ENCODE data around the gene ABCD1. TPM values are rescaled to one million over a fixed set of nuclear protein-coding genes. Genes with fewer than 3 reads are reported as not detected.

Gene ABCD1
- total and polyA plus RNA-seq, 12 donors, result 9.3 to 24.2 (median 14.4) TPM

DNA sequence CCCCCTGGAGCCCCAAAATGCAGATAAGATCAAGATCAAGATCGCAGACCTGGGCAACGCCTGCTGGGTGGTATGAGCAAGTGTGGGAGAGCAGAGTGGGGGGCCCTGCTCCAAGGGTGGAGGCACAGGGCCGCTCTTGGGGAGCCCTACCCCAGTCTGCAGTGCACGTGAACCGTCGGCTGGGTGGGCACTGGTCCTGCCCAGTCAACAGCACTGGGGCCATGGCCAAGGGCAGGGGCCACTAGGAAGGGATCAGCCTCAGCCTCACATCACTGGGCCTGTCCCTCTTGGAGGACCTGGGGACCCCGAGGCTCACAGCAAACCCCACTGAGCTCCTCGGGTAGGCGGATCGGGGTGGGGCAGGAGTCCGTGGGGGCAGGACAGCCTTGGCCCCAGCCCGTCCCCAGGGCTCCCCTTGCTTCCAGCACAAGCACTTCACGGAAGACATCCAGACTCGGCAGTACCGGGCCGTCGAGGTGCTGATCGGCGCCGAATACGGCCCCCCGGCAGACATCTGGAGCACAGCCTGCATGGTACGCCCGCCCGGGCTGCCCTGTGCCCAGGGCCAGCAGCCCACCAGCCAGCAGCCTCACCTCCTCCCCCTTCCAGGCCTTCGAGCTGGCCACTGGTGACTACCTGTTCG lies 59.8 kb downstream of the ABCD1 start:
- DNase-seq (no peak), ATAC-seq (no peak)
- Histone ChIP-seq H3K4me1 (peaks cover 0 to 31% (median 6%) of the 10 kb centered on the region in 9 donors), H3K27me3 (peaks cover 0 to 24% (median 0%) of the 10 kb centered on the region in 7 donors), H3K9me3 (no peaks in the 10 kb centered on the region), H3K4me3 (no peak overlapping the region), H3K36me3 (peaks cover 0 to 56% (median 0%) of the 10 kb centered on the region in 9 donors), H3K27ac (no peak overlapping the region)
- 91 to 93% methylated on average over 23 to 27 of the region's 27 CpGs for WGBS, 2 donors
- intact Hi-C loops (cut with DNase I), result no loop called here
- TF ChIP-seq, protein P1, sequence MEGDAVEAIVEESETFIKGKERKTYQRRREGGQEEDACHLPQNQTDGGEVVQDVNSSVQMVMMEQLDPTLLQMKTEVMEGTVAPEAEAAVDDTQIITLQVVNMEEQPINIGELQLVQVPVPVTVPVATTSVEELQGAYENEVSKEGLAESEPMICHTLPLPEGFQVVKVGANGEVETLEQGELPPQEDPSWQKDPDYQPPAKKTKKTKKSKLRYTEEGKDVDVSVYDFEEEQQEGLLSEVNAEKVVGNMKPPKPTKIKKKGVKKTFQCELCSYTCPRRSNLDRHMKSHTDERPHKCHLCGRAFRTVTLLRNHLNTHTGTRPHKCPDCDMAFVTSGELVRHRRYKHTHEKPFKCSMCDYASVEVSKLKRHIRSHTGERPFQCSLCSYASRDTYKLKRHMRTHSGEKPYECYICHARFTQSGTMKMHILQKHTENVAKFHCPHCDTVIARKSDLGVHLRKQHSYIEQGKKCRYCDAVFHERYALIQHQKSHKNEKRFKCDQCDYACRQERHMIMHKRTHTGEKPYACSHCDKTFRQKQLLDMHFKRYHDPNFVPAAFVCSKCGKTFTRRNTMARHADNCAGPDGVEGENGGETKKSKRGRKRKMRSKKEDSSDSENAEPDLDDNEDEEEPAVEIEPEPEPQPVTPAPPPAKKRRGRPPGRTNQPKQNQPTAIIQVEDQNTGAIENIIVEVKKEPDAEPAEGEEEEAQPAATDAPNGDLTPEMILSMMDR (IDR thresholded peaks at IDR 0.05), result no peak

DNA sequence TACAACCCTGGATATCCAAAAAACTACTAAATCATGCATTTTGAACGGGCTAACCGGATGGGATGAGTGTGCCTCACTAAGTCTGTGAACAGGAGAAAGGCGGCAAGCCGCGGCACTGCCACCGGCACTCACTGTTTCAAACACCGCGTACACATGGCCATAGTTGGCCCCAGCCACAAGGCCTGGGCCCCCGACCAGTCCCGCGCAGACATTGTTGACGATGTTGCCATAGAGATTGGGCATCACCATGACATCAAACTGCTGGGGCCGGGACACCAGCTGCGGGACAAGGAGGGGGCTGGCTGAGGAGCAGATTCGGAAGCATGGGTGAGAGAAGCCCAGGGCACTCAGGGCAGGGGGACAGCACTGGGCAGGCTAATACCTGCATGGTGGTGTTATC lies 62.0 kb downstream of the ABCD1 start:
- WGBS, 2 donors, result 80 to 82% methylated on average over 6 to 15 of the region's 15 CpGs
- Histone ChIP-seq H3K4me3 (no peak overlapping the region), H3K27ac (no peak overlapping the region), H3K36me3 (peaks cover 0 to 68% (median 0%) of the 10 kb centered on the region in 9 donors), H3K4me1 (peaks cover 0 to 17% (median 3%) of the 10 kb centered on the region in 9 donors), H3K27me3 (peaks cover 0 to 11% (median 0%) of the 10 kb centered on the region in 7 donors), H3K9me3 (no peaks in the 10 kb centered on the region)
- intact Hi-C loops (cut with DNase I), result no loop called here
- TF ChIP-seq, protein P1 (IDR thresholded peaks at IDR 0.05), result no peak
- no peak for DNase-seq
- ATAC-seq, result no peak

DNA sequence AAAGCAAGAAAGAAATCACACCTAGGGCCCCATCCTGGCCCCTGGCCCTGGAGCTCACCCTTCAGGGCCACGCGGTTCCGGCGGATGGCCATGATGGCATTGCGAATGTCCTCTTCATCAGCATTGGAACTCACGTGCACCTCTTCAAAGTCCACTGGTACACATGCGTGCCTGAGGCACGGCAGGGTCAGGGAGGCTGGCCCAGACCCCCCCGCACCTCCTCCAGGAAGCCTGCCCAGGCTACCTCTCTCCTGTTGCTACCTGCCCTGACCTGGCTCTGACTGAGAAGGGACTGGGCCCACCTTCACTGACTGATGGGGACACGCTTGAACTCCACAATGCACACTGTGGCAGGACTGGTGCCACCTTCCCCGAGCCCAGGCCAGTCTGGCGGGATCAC lies 65.0 kb downstream of the ABCD1 start:
- TF ChIP-seq, protein P1 (IDR thresholded peaks at IDR 0.05), result no peak
- DNase-seq (no peak), ATAC-seq (no peak)
- no peak overlapping the region for H3K27ac ChIP-seq
- peaks cover 0 to 28% (median 16%) of the 10 kb centered on the region in 9 donors for H3K4me1 ChIP-seq
- H3K4me3 ChIP-seq, result no peak overlapping the region
- H3K9me3 ChIP-seq, result peaks cover 0 to 9% (median 0%) of the 10 kb centered on the region in 11 donors
- H3K27me3 ChIP-seq, result no peaks in the 10 kb centered on the region
- intact Hi-C loops (cut with DNase I), result loop anchor here in 4 of 10 donors (10.0 kb wide), 2 partner anchors 135 to 155 kb away; partner anchors contain the start of genes ARHGAP4 (in 3 of the 4) and RENBP (in 1 of the 4)
- WGBS, 2 donors, result 94 to 96% methylated on average over 12 of the region's 12 CpGs
- H3K36me3 ChIP-seq, result peaks cover 0 to 59% (median 0%) of the 10 kb centered on the region in 9 donors

DNA sequence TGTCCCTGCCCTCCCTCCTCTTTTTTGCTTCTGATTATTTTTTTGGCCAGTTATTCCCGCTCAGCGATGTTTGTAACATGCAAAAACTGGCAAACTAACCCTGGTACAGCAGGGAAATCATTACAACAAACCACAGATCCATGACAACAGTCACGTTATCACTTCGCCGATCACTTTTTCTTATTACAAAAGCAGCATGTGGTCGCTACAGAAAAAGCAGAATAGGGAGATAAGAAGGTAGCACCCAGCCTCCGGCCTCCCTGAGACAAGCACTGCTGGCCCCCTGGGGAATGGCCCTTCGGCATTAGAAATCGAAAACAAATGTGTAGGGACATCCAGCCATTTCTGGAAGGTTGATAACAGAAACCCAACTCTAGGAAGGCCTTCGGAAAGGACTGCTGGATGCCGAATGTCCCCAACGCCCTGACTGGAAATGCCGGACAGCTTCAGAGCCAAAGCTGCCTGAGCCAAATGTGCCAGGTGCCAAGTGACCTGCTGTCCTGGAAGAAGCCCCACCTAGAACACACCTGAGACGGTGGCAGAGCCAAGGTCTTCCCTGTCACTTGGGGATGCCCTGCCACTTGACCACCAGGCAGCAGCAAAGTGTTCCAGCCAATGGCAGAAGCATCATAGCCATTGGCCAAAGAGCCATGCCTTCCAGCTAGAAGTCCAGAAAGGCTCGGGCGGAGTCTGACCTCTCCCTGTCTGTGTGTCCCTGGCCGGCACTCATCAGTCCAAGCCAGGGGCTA lies 66.6 kb downstream of the ABCD1 start:
- peaks cover 0 to 13% (median 0%) of the 10 kb centered on the region in 11 donors for H3K9me3 ChIP-seq
- TF ChIP-seq, protein P1 (IDR thresholded peaks at IDR 0.05), result no peak
- no peak overlapping the region for H3K4me3 ChIP-seq
- 77 to 82% methylated on average over 17 of the region's 17 CpGs for WGBS, 2 donors
- peaks cover 0 to 41% (median 24%) of the 10 kb centered on the region in 9 donors for H3K4me1 ChIP-seq
- intact Hi-C loops (cut with DNase I), result loop anchor here in 4 of 10 donors (10.0 kb wide), 2 partner anchors 134 to 154 kb away; partner anchors contain the start of genes ARHGAP4 (in 3 of the 4) and RENBP (in 1 of the 4)
- H3K27me3 ChIP-seq, result no peaks in the 10 kb centered on the region
- peaks cover 0 to 47% (median 0%) of the 10 kb centered on the region in 9 donors for H3K36me3 ChIP-seq
- H3K27ac ChIP-seq, result no peak overlapping the region
- DNase-seq (no peak), ATAC-seq (no peak)

Data from heart right ventricle (tissue), 16 donors.